GM21360 (cell line): ENCODE results near the gene FAN1.
"Not testable (repeated sequence)": the region's sequence is repeated elsewhere in the genome, so short reads cannot be mapped to it uniquely, and the experiment has no call there.

Experiments used
- ATAC-seq: cut with Tn5 transposase; IDR thresholded peaks from one replicate; pipeline ENCODE4 v1.9.1; 2021; ENCODE audit warnings: mild to moderate bottlenecking, moderate library complexity; ENCODE audit not compliant: unreplicated experiment

FAN1 gene

DNA sequence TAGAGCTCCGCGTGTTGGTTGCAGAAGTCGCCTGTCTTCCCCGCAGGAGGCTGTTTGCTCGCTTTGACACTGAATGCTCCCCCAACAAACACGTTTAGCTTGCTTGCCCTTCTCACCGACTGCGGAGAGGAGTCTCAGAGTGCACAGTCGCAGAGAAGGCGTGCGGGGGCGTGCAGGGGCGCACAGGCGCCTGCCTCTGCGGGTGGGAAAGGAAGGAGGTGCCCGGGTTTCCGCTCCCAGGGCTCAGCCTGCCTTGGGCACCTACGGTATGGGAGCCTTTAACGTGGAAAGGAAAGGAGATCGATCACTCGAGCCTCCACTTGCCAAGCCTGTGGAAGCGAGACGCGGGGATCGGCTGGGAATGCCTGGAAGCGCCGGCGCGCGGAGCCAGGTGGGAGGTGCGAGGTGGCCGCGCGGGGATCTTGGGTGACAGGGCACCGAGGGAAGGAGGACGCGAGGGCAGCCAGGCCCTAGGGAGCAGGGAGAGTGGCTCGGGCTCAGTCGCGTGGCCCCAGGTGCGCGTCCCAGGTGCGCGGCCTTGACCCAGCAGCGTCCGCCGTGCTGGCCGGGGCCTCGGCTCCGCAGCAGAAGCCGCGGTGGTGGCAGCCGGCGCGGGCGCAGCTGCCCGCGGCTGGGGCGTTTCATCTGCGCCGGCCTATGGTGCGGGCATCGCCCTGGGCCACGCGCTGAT is at the start of gene FAN1:
Gene FAN1, plus strand, starts transcription at position 419 of the 691 bp plus-strand sequence. CDS start 749 bp downstream, outside the sequence.
- ATAC-seq, result peak; percentile 87

DNA sequence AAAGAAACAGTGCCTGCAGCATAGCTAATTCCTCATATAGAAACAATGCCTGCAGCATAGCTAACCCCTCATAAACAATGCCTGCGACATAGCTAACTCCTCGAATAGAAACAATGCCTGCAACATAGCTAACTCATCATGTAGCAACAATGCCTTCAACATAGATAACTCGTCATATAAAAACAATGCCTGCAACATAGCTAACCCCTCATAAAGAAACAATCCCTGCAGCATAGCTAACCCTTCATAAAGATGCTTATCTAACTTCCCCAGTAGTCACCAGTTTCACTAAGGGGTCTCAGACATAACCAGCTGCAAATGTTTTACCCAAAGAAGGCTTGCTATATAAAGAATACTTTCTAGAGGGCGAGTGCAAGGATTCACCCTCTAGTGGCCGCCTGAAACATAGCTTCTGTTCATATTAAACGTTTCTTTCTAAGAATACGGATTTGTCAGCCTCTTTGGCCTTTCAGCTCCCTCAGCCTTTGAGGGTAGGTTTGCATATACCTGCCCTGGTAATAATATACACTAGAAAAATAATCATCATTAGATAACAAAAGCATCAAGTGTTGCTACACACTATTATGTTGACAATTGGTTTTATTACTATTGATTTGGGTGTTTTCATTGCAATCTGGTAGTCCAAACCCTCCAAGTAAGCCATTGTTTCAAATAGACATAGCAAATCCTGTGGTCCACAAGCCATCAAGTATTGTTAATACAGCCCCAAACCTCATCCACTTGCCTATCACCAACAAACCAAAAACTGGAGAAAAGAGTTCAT is 44.4 kb upstream of the FAN1 start:
- ATAC-seq, result no peak

DNA sequence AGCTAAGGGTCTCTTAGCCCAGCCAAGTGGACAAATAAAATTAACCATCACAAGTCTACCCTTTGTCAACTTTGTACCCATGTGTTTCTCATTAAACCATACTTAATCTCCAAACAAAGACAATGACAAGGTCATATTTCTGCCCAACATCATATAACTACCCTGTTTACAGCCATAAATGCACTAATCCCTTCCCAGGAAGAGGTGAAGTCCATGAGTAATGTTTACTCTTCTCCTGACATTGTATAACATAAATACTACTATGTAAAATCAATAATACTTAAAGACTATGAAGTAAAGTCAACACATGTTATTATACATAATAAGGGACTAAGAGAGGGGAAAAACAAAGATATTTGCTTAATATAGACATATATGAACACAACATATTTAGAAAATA is 38.5 kb upstream of the FAN1 start:
- no peak for ATAC-seq

DNA sequence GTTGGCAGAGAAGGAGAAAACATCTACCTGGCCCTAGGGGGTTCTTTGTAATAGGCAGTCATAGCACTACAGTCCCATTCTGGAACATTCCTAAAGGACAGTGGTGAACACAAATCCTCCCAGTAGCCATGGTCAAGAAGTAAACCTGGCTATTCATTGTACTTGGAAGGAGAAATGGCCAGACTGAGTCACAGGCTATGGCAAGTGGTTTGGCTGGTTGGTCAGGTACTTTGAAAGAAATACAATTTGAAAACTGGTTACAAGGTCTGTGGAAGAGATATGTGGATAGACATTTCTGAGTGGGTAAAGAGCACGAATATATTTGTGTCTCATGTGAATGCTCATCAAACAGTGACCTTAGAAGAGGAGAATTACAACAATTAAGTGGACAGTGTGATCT is 33.0 kb upstream of the FAN1 start:
- ATAC-seq, result no peak

DNA sequence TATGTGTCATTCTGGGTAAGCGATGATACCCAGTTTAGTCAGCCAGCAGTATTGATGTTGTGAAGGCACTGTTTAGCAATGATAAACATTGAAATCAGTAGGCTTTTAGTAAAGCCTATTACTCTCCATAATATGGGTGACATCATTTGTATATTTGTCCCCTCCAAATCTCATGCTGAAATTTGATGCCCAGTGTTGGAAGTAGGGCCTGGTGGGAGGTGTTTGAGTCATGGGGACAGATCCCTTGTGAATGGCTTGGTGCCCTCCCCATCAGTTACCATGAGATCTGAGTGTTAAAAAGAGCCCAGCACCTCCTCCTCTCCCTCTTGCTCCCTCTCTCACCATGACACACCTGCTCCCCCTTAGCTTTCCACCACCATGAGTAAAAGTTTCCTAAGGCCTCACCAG is 31.4 kb upstream of the FAN1 start:
- ATAC-seq, result no peak

DNA sequence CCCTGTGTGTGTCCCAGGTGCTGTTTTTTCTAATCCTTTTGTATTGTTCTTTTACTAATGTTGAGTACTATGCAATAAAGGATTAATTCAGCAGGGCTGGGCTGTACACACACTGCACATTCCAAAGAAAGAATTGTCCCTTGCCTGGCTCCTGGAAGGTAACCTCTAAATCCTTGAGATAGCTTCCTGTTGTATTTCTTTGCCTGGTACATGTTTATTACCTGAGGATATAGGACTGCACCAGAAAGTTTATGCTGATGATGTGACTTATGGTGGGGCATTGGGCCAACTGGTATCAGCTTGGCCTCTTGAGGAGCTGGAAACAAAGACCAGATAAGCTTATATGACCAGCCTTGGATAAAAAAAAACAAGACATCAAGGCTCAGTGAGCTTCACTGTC is 26.6 kb upstream of the FAN1 start:
- ATAC-seq, result no peak

DNA sequence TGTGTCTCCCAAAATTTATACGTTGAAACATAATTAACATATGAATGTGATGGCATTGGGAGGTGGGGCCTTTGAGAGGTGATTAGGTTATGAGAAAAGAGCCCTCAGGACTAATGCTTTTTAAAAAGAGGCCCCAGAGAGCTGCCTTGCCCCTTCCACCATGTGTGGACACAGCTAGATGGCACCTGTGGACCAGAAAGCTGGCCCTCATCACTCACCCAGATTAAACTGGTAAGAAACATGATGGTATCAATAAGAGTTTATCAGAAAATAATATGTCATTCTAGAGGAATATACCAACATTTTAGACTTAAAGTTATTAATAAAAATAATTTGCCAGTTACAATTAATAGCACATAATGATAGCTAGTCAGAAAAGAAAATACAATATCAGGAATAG is 25.2 kb upstream of the FAN1 start:
- ATAC-seq, result no peak

DNA sequence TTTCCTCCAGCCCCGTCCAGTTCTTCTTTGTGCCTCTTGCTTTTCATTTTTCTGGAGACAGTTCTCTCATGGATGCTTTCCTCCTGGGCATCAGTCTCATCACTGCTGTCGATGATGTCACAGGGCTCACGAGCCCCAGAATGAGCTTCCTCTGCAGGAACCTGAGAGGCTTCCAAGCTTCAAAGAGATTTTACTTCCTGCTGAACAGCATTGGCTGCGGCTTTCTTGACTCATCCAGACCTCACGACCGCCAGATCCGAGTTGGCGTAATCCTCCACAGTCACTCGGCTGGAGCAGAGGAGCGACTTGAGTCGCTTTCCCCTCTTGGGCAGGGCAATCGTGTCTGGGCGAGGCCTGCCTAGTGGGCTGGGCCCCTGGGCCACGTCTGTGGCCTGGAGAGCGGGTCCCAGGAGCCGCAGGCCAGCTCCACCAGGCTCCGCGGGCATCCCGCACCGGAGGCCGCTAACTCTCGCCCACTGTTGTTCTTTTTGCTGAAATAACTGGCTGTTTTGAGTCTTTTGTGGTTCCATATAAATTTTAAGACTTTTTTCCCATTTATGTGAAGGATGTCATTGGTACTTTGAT is 20.8 kb upstream of the FAN1 start:
- no peak for ATAC-seq

DNA sequence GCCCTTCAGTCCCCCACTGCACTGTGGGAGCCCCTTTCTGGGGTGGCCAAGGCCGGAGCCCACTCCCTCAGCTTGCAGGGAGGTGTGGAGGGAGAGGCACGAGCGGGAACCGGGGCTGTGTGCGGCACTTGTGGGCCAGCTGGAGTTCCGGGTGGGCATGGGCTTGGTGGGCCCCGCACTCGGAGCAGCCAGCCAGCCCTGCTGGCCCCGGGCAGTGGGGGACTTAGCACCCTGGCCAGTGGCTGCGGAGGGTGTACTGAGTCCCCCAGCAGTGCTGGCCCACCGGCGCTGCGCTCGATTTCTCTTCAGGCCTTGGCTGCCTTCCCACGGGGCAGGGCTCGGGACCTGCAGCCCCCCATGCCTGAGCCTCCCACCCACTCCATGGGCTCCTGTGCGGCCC is 20.0 kb upstream of the FAN1 start:
- ATAC-seq, result not testable (repeated sequence)

DNA sequence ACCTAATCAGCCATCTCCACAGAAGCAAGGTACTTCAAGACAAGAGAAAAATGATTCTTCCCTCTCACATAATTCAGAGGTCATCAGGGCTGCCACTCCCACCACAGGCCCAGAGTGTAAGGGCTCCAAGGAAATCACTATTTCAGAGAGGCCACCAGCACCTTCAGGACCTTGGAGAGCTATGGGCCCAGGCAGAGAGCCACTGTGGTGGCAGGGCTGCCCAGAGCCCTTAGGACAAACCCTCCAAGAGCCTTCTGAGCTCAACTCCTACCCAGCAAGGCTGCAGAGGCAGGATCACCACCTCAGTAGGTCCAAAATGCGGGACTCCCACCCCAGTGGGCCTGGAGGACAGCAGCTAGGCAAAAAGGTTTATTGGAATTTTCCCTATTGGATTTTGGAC is 17.9 kb upstream of the FAN1 start:
- ATAC-seq, result no peak

DNA sequence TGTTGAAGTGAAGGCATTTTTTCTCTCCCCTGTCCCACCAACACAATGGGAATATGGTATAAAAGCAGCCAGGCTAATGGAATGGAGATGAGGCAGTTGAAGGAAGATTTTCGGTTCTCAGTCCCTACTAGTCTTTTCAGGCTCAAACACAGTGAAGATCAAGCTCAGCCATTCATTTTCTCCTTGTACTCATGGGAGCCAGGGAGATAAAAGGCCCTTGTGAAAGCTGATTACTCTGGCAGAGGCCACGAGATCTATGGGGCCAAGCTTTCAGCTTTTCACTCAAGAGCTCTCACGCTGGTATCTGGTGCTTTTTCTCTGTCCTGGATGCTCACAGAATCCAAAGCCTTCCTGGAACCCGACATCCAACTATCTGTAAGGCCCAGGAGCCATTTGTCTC is 14.5 kb upstream of the FAN1 start:
- ATAC-seq, result no peak

DNA sequence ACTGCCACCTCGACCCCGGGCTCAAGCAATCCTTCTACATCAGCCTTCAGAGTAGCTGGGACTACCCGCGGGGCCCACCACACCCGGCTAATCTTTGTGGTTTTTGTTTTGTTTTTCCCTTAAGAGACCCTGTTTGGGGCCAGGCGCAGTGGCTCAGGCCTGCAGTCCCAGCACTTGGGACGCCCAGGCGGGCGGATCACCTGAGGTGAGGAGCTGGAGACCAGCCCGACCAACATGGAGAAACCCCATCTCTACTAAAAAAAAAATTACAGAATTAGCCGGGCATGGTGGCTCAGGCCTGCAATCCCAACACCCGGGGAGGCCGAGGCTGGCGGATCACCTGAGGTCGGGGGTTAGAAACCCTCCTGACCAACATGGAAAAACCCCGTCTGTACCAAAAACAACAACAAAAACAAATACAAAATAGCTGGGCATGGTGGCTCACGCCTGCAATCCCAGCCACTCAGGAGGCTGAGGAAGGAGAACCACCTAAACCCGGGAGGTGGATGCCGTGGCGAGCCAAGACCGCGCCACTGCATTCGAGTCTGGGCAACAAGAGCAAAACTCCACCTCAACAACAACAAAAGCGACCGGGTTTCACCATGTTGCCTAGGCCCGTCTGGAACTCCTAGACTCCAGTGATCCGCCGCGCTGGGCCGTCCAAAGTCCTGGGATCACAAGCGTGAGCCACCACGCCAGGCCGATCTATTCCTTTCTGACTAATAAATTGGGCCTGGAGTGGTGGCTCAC is 8.1 kb upstream of the FAN1 start:
- no peak for ATAC-seq

DNA sequence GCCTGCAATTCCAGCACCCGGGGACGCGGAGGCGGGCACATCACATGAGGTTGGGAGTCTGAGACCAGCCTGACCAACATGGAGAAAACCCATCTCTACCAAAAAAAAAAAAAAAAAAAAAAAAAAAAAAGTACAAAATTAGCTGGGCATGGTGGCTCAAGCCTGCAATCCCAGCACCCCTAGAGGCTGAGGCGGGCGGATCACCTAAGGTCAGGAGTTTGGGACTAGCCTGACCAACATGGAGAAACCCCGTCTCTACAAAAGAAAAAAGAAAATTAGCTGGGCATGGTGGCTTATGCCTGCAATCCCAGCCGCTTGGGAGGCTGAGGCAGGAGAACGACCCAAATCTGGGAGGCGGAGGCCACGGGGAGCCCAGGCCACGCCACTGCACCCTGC is 7.5 kb upstream of the FAN1 start:
- ATAC-seq, result no peak

DNA sequence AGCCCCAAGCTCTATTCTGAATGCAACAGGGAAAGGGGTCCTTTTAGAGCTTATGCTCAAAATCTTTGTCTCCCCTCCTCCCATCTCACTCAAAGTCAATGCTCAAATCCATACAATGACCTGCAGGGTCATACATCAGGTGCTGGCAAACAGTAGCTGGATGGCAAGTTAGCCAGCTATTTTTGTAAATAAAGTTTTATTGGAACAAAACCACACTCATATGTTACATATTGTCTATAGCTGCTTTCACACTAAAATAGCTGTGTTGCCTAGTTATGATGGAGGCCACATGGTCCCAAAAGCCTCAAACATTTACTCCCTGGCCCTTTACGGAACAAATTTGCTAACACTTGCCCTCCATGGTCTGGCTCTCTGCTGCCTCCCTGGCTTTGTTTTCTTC is 1.8 kb upstream of the FAN1 start:
- no peak for ATAC-seq

DNA sequence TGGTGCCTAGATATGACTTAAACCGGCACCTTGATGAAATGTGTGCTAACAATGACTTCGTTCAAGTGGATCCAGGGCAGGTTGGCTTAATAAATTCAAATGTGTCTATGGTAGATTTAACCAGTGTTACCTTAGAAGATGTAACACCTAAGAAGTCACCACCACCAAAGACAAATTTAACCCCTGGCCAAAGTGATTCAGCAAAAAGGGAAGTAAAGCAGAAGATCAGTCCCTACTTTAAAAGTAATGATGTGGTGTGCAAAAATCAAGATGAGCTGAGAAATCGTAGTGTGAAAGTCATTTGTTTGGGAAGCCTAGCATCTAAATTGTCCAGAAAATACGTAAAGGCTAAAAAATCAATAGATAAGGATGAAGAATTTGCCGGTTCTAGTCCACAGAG is 1.1 kb downstream of the FAN1 start:
- ATAC-seq, result no peak

DNA sequence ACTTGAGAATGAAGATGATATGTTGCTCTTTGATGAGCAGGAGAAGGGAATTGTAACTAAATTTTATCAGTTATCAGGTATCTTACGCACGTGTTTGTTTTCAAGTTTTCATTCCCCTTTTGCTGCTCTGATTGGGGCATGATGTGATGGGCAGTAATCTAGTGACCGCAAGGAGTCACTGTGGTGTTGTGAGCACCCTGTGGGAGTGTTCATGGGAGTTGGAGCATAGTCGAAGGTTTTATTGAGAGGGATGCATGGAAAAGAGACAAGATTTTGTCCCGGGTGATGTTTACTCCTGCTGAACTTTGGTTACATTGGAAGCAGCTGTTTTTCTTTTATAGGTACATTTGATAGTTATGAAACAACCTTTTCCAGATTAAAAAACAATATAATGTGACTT is 2.1 kb downstream of the FAN1 start:
- no peak for ATAC-seq

DNA sequence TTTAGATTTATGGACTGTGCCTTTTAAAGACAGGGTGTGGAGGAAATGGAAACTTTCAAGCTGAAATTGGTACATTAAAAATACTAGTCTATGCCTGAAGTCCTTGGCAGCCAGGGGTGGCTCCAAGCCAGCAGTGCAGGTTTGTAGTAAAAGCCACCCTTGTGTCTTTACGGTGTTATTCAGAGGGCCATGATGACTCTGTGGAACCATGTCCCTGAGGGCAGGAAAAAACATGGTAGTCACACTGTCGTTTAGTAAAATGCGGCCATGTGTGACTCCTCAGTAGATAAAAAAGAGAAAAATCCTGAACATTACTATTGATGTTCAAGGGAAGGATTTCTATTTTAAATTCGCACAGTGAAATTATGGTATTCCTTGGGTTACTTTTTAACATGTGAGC is 2.7 kb downstream of the FAN1 start:
- no peak for ATAC-seq

DNA sequence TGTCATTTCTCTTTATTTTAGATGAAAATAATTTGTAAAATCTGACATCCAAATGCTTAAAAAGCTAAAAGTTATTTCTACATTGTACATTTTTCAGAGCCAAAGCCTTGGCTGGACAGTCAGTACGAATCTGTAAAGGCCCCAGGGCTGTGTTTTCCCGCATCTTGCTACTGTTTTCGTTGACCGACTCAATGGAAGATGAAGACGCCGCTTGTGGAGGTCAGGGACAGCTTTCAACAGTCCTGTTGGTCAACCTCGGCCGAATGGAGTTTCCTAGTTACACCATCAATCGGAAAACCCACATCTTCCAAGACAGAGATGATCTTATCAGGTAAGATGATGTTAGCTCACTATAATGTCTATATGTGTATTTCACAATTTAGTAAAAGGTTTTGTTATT is 10.0 kb downstream of the FAN1 start:
- no peak for ATAC-seq

DNA sequence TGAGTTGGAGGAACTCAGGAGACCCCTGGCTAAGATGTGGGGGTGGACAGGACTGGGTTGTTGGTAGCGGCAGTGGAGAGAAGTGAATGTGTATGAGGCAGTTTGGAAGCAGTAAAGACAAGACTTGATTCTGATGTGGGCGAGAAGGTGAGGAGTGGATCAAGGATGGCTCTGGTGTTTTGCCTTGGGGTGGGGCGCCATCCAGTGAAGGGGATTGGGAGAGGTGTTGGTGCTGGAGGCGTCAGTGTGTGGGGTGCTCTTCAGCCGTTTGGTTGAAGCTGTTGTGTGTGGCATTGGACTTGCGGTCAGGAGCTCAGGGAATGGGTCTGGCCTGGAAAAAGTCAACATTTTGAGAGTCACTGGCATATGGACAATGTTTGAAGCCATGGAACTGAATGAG is 13.3 kb downstream of the FAN1 start:
- no peak for ATAC-seq

DNA sequence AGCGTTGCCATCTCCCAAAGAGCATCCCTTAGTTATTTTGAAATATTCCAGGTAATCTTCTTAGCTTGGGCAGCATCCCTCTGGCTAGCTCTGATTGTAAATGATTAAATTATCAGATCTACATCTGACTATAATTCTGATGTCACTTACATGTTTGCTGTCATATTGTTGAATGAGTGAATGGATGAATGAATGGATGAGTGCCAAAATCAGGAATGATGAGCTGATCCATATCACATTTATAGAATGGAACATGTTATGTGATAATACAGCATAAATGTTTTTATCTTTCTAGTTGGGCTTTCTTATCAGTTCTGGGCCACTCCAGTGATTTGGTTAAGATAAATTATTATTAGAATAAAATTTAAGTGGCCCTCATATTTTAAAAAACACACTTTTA is 14.0 kb downstream of the FAN1 start:
- ATAC-seq, result no peak

DNA sequence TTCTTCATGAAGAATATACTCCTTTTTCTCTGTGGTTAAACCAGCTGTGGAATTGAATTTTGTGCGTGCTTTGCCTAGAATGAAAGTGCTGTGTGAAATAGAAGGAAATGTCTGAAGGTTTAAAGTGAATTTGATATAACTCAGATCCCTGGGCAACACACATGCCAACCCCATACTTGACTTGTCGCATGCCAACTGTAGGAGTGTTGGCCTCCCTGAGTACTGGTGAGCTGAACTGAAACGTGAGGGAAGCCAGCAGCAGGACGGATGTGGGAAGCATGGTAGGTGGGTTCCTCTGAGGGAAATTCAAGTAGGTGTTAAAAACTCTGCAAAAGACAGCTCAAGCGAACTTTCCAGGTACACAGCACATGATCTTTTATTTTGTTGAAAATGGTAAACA is 14.7 kb downstream of the FAN1 start:
- no peak for ATAC-seq
